ENCODE measurements around the gene ADGRB3.
"Not testable (repeated sequence)": the region's sequence is repeated elsewhere in the genome, so short reads cannot be mapped to it uniquely, and the experiment has no call there.

ADGRB3 gene

DNA sequence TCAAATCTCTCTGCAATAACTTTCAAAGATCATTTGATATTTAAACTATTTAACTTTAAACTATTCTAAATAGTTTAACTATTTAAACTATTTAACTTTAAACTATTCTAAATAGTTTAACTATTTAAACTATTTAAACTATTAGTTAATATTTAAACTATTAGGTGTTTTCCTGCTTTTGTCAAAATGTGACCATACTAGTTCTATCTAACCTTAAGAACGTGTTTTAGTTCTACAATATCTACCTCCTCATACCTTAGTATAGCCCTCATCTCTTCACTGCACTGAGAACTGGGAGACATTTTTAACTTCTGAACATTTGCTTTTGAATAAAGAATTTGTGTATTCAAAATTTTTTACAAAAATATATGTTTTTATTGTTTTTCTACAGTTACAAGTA, 429.1 kb downstream of the ADGRB3 start:
- no peak for DNase-seq

DNA sequence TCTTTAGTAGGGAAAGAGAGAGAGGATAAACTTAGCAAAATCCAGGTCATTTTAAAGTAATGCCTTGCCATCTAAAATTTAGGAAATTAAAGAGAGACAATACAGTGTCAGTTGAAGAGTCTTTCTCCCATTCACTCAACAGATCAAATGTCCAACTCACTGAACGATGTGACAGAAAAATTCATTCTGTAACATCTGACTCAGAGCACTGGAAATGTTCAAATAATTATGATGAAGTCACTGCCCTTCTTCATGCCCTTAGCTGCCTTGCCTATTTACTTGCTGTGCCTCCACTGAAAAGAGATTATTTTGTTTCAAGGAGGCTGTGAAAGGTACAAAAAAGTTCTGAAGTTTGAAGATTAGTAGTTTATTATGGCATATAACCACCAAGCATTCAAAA, 434.8 kb downstream of the ADGRB3 start:
- DNase-seq = no peak

DNA sequence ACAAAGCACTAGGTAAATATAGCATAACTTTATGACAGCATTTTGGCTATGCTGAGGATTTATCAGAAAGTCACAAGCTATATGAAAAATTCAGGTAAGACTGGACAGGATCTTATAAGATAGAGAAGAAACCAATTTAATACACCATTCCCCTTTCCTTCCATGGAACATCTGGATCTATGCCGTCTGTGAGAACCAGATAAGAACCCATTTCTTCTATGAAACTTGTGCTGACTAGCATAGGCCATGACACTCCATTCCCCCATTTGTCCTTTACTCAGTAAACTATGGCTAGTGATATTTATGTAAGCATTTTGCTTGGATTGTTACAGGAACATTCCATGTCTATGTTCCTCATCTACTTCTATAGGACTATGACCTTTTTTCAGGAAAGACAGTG, 437.7 kb downstream of the ADGRB3 start:
- no peak for DNase-seq

DNA sequence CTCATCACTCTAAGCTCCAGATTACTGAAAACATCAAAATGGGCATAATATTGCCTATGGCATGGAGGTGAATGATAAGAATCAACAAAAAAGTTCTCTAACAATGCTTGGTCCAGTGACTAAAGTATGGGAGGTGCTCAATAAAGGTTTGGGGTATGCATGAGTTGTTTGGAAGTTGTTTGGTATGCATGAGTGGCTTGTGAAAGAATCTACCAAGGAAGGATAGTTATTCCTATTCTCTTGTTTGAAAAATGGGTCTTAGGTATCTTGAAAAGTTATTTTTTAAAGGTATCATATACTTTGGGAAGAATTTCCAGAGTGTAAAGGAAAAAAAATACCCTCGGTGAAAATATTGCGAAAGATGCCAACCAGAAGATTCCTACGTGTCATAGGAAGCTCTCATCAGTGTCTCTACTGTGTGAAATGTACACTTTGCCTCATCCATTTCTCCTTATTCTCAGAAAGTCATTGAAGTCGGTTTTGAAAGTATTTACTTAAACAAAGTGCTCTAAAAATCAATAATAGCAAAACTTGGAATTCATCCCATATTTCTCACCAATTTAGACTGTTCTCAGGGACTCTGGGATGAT, 449.8 kb downstream of the ADGRB3 start:
- DNase-seq = no peak

DNA sequence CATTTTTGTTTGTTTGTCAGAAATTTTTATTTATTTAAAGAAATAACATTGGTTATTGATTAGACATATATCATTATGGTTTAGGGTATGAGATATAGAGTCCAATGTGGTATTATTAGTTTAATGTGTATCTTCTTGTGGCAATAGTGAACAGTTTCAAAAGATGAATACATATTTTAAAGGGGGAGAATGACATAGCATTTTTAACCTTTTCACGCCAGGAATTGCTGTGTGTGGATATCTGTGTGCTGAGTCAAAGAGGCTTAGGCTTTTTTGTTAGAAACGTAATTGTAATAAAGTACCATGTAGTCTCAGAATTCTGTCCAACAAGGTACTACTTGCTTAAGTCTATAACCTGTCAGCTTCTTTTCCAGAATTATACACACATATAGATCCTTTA, 451.6 kb downstream of the ADGRB3 start:
- no peak for DNase-seq

DNA sequence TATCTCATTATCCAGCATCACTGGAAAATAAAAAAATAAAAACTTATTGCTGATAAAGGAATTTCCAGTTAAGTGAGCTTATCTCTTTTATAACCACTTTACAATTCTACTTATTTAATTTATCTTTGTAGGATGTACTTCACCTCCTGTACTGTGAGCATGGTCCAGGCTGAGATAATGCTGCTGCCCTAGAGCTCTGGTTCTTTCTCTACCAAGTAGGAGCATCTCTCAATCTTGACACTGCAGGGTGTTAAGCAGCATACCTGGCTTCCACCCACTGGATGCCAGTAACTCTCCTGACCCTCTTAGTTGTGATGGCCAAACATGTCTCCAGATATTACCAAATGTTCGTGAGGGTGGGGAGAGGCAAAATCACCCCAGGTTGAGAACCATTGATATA, 454.5 kb downstream of the ADGRB3 start:
- DNase-seq = no peak

DNA sequence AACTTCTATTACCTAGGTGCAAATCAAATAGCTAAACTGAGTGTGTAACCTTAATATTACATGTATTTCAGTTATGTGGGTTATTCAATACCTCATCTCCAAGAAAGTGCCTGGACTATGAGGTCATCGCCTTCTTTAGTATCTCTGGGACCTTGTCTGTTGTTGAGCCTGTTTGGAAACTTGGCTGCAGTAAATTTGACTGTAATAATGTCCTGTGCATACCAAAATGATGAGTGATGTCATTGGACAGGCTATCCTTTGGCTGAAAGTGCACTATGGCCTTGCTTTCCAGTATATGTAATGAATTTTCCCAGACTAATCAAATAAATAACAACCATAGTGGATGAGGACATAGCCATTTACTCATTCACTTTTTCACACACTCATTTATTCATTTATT, 455.1 kb downstream of the ADGRB3 start:
- DNase-seq = peak; percentile 94

DNA sequence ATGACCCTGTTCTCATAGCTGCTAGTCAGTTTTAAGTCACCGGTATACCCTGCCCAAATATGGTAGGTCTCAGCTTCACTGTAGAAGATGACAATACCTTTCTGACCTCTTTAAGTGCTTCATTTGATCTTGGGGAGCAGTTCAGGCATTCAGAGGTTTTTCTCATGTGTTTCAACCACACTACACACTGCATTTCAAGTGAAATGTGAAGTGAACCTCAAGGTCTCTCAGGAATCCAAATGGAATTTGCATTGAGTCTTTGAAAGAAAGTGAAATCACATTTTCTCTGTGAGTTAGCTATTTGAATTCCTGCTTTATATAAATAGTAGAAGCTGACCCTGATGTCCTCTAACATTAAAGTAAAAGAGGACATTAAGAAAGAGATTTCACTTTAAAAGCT, 461.6 kb downstream of the ADGRB3 start:
- peak; percentile 63 for DNase-seq

DNA sequence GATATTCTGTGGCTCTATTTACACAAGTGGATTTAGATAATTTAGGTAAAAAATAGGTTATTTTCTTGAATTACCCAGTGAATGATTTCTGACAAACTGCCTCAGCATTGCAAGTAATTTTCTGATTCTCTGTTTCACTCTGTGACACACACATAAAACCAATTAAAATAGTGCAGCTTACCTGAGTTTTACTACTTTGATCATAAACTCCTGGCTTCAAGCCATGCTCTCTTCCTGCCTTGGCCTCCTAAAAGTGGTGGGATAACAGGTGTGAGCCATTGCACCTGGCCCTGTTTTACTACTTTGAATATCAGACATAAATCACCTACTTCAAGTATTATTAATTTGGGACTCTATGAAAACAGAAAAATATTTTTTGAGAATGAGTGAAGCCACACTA, 462.9 kb downstream of the ADGRB3 start:
- no peak for DNase-seq

DNA sequence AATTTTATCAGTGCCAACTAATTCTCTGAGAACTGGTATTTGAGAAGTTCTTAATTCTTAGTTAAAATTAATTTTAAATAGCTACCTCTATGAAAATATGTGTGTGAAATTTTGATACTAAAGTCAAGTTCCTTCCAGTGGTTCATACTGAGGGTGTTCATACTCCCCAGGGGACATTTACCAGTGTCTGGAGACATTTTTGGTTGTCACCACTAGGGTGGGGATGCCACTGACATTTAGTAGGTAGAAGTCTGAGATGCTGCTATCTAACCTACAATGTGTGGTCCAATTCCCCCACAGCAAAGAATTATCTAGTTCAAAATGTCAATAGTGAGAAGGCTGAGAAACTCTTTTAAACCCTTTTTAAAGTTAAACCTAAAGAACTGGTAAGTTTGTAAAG, 463.8 kb downstream of the ADGRB3 start:
- no peak for DNase-seq

DNA sequence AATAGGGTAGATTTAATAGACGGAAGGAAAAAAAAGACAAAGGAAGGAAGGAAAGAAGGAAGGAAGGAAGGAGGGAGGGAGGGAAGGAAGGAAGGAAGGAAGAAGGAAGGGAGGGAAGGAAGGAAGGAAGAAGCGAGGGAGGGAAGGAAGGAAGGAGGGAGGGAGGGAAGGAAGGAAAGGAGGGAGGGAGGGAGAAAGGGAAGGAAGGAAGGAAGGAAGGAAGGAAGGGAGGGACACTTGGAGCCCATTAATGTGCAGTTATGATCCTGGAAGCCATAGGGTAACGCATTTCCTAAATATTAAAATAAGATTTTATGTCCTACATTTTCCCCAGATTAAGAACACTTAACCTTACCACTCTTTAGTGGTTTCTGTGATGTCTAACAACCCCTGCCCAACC, 465.7 kb downstream of the ADGRB3 start:
- no peak for DNase-seq

DNA sequence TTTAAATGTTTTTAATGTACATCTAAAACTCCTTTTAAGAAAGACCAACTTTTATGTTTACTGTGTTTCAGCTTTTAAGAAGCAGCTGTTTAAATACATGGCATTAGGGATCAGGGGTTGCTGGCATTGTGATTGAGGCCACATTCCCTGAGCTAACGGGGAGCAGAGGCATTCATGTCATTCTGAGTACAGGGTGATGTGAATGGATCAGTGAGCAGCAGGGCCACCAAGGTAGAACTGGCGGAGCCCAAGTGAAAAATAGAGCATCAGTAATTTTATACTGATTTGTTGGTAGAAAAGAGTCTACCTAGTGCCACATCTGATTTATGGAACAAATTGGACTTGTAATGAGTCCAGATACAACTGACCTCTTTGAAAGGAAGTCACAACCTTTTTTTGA, 467.3 kb downstream of the ADGRB3 start:
- no peak for DNase-seq

DNA sequence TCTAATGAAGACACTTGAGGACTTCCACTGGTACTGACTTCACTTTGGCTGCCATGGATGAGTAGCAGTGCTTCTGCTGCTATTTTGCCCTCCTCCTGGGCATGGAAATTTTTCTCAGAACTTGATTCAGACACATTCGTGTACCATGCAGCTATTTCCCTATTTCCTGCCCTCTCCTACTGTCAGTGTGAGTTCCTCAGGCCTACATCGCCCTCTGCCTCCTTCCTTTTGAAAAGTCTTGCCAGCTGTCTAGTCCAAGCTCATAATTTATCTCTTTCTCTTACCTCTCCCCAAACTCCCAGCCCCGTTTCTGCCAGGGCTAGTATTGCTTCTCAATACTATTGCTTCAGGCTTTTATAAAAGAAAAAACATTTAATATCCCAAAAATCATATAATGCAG, 470.2 kb downstream of the ADGRB3 start:
- DNase-seq = no peak

DNA sequence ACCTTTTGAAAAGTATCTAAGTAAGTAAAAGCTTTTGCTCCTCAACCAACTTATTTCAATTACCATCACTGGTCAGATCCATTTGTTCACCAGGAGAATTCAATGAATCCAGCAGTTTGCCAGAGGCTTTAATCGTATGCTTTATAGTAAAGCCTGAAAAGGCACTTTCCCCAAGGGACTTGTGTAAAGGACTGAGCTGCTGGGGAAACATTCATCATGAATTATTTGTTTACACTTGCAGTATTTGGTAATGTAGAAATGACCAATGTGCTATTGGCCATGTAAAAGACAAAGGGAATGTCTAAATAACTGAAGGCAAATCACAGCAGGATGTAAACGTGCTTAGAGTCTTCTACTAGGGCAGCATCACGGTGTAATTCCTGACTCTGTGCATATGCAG, 471.4 kb downstream of the ADGRB3 start:
- no peak for DNase-seq

DNA sequence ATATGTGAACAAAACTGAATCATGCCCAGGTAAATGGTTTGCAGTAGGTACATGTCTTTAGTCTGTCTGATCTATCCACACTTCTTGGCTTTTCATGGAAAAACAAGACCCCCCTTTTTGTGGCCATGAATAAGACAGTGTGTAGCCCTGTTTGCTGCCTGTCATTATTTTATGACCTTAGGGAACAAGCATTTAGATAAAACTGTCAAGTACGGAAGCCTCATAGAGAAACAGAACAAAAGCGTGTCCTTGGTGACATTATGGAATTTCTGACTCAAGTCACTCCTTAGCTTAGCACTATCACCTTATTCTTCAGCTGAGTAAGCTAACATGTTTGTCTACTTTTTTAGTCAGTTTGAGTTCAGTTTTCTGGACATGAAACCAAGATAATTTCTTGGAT, 476.2 kb downstream of the ADGRB3 start:
- DNase-seq = no peak

DNA sequence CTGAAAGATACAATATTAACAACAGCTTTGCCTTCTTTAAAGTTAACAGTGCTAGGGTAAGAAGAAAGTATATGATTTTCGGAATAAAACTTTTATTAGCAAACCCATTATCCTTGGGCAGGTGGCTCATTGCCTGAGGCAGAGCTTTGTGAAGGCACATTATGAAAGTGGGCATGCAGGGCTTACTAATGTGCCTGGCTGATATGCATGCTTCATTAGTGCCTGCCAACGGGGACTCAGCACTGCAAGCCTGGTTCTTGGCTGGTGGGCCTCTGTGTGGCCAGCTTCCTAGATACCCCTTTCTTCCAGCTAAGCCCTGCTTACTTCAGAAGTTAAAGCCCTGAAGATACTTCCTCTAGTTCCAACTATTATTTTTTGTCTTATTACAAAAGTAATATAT, 481.6 kb downstream of the ADGRB3 start:
- DNase-seq = no peak

DNA sequence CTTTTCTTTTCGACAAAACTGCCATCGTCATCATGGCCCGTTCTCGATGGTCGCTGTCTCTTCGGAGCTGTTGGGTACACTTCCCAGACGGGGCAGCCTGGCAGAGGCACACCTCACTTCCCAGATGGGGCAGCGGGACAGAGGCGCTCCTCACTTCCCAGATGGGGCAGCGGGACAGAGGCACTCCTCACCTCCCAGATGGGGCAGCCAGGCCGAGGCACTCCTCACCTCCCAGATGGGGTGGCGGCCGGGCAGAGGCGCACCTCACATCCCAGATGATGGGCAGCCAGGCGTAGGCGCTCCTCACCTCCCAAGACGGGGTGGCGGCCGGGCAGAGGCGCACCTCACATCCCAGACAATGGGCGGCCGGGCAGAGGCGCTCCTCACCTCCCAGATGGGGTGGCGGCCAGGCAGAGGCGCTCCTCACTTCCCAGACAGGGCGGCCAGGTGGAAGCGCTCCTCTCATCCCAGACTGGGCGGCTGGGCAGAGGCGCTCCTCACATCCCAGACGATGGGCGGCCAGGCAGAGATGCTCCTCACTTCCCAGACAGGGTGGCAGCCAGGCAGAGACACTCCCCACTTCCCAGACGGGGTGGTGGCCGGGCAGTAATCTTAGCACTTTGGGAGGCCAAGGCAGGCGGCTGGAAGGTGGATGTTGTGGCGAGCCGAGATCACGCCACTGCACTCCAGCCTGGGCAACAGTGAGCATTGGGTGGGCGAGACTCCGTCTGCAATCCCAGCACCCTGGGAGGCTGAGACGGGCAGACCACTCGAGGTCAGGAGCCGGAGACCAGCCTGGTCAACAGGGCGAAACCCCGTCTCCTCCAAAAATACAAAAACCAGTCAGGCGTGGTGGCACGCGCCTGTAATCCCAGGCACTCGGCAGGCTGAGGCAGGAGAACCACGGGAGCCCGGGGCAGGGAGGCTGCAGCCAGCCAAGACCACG, 486.7 kb downstream of the ADGRB3 start:
- not testable (repeated sequence) for DNase-seq

DNA sequence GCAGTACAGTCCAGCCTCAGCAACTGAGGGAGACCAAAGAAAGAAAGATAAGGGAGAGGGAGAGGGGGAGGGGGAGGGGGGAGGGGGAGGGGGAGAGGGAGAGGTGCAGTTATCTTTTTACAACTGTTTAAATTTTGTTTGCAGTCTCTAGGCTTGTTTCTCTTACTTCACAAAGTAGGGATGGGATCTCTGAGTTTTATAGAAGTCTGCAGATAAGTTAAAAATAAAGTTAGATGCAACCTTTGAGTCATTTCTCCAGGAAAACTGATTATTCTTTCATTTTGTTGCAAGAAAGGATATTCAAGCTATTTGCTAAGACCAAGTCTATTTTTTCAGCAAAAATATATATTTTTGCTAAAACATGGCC, 487.3 kb downstream of the ADGRB3 start:
- no peak for DNase-seq

DNA sequence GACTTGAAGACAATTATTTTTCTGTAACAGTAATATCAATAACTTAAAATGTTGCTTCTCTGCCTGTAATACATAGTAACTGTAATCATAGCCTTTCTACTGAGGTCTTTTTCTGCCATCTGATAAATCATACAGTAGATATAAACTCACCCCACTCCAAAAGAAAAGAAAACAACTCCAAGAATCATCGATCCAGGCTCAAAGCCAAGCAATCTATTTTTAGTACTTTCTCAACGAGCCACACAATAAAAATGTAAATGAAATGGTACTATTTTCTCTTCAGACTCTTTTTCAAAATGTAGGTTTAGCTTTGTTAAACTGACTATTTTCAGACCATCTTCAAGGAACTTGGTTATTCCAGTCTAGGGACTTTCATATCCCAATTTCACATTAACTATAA, 493.3 kb downstream of the ADGRB3 start:
- peak; percentile 35 for DNase-seq

DNA sequence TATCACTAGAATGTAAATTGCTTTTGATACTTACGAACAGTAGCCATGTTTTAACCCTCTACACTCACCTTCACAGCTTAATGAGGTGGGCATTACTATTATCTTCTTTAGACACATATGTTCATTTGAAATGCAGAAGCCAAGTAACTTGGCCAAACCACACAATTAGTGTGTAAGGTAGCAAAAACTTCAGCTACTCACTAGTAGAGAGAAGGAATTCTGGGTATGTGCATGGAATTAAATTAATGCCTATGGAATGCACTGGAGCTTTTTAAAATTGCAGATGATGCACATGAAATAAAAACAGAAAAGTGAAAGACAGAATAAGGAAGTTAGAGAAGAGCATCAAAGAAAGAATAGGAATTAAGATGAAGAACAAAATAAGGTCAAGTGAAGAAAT, 494.0 kb downstream of the ADGRB3 start:
- DNase-seq = peak; percentile 55

DNA sequence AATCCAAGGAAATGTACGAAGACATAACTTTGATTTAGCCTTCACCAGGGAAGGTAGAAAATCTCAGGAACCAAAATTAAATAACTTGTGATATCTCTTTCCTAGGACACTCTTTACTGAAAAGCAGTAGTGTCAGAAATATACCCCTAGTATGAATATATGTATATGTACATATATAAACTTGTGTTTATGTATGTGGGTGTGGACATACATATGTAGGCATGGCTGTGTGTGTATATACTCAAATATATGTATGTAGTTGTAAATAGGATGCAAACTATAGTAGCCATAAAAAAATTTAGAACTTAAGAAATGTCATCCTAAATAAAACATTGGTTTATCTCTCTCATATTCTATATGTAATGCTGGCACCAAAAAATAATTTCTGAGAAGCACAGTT, 500.8 kb downstream of the ADGRB3 start:
- no peak for DNase-seq

DNA sequence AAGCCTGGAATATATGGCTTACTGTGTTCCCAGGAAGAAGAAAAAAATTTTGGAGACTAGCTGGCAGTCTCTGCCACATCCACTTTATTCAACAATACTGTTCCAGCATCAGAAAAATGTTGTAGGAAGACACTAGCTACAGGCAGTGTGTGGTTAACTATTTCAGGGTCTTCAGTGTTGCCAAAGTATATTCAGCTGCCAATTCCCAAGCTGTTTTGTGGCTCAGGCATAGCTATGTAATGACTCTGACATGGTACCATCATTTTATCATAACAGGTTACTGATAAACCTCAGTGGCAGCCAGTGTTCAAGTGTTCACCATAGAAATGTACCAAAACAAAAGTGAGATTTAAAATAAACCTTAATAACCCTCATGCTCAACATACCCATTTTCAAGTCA, 503.1 kb downstream of the ADGRB3 start:
- peak; percentile 10 for DNase-seq

DNA sequence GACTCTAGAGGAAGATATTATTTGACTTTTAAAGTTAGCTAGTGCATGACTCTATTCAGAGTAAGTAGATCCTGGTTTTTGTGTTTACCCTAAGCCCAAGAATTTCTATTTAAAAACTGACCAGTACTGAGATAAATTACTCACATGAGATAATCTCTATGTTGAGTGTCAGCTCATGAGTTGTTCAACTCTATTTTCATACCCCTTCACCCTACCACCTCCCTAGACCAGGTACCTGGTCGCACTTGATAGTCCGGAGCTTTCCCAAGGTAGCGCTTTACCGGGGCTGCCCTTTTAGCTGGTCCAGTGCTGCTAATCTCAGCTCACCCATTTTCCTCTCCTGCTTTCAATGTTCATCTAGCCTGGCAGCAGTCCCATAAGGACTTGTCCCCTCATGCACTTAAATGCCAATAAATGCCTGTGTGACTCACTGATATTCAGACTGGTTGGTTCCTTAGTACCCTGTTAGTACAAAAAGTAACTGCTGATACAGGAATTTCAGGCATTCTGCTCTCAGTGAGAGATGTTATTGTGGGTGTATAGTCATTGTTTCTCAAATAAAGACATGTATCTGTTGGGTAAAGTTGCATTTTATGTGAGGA, 503.9 kb downstream of the ADGRB3 start:
- DNase-seq = peak; percentile 18

DNA sequence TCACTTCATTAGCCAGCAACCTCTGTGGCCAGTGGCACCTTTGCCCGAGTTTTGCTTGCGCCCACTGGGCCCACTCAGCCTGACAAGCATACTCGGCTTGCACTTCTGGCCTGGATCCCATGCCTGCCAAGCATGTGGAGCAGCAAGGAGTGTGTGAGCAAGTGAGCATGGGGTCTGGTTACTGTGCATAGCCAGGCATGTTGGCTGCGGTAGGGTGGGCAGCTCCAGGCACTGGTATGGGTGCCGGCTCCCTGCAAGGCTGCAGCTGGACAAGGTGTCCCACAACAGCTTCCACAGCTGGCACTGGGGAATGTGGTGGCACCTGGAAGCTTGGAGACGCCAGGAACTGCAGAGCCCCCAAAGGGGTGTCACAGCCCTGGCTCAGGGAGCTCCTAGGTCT, 510.0 kb downstream of the ADGRB3 start:
- DNase-seq = no peak
